Fibroblast of the conjunctiva (primary cell): ENCODE results near the gene TANK.

Experiments used
- DNase-seq: peaks from one replicate; pipeline ENCODE4 v3.0.0-alpha.2; 2010; ENCODE audit warnings: low read depth

TANK gene

DNA sequence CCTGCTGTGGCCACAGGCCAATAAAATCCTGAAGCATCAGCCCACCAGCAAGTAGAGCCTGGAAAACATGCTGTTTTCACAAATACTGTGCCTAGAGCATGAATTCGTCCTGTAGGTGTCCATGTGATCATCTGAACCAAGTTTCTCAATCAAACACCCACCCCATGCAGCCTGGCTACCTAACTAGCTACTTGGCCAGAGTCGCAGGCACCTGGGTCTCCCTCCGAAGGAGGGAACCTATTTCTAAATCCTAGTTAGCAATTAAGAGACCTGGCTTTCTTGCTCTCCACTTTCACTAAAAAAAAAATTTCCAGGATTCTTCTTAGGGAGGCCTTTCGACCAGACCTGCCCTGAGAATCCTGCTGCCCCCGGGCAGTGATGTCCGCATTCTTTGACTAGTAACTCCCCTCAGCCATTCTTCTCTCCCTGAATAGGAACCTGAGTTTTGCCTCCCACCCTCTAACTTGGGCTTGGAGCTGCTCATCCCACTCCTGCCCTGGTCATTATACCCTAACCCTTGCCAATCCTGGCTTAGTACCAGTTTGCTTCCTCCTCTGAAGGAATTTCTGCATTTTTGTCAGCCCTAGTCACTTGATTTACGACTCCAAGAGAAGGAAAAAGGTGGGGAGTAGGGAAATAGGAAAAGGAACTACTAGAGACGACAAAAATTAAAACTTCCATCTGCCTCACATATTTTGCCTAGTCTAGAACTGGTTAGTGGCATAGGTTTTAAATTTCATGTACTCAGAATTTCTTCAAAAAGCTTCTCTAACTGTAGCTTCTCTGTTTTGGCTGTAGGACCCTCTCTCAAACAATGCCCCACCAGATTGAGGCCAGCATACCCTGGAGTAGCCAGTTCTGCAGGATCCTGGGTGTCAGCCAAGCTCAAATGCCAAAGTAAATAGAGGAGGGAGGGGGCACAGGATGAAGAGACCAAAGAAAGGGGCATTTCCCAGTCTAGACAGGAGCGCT, 25.4 kb upstream of the TANK start:
- DNase-seq, result no peak

DNA sequence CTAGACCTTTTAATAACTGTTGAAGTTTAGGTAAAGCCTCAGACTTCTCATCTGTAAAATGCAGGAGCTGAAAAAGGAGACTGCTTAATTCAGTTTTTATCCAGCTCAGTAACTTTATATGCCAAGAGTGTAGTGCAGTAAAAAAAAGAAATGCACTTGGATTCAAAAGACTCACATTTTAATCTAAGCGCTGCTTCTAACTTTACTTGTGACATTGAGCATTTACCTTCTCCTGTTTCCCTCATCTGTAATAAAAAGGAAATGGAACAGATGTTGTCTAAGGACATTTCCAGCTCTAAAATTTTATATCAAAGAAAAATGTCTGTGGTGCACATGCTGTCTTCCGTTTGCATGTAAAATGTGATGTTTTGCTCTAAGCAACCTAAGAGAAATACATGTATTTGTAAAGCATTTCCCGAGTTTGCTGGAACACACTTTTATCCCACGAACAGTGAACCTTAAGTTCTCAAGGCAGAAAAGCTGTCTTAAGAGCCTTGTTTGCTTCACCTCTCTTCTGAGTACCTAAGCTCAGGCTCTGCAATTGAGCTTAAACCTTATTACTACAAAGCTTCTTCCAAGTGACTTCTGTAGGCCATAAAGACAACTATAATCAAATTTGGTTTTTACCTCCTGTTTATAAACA, 24.2 kb upstream of the TANK start:
- no peak for DNase-seq

DNA sequence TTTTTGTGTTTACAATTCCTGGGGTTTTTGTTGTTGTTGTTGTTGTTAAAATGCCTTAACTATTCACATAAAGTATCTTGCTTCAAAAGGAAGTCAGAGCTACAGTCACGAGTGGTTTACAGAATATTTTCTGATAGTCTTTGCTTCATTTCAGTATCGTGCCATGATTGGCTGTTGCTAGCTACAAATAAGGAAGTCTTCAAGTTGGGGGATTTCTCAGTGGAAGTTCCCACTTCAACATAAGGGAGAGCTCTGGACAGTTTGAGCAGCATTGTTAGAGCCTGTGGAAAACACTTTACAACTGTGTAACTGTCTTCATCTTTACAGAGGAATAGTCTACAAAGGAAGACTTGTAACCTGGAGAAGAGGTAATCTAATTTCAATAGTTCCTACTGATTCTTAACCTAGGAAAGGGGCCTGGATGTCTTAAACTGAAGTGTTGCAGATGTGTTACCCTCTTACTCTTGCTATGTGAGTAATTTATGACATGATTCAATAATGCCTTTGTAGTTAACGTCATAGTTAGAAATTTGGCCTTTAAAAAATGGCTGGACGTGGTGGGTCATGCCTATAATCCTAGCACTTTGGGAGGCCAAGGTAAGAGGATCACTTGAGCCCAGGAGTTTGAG, 23.4 kb upstream of the TANK start:
- DNase-seq, result no peak

DNA sequence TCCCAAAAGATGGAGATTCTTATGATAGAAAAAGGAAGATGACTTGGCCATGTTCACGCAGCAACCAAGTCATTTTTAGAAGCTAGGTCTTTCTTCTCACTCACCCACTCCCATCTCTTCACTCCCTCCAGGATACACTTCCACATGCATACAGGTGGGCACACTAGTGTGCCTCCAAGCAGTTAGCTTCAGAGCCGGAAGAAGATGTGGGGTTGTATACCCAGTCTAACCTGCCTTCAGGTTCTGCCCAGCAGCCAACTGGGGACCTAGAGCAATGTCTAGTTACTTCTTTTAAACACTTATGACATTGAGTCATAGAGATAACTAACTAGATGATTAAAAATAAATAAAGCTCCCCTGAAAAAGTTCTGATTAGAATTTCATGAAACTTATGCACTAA, 21.8 kb upstream of the TANK start:
- no peak for DNase-seq

DNA sequence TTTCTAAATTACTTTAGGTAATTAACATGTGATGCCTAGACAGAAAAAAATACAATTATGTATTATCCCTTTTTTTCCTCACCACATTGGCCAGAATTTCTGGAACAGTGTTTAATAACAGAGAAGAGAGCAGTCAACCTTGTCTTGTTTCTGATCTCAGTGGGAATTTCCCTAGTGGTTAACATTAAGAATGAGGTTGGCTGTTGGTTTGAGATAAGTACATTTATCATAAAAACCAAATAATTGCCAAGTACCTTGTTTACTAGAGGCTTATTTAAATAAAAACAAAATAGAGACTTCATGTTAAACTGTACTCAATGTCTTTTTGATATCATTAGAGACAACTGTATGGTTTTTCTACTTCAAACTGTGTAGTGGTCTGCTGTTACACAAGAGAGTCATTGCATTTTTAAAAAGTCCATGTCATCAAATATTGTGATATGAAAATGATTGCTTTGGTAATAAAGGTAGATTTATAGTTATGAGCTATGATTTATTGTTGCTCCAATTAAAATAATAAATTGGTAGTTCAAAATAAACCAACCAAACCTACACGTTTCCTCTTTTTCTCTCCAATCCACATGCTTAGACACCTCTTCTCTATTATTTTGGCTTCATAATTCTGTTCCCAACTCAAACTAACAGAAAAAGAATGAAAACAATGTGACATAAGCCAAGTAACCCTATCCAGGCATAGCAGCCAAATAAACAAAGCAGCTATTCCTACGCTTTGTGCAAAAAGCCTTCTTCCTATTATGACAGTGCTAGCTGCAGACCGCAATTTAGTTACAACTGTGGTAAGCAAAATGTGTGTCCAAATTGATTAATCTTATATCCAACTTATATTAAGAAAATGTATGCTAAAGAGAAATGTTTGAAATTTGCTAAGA, 20.9 kb upstream of the TANK start:
- peak; percentile 47 for DNase-seq

DNA sequence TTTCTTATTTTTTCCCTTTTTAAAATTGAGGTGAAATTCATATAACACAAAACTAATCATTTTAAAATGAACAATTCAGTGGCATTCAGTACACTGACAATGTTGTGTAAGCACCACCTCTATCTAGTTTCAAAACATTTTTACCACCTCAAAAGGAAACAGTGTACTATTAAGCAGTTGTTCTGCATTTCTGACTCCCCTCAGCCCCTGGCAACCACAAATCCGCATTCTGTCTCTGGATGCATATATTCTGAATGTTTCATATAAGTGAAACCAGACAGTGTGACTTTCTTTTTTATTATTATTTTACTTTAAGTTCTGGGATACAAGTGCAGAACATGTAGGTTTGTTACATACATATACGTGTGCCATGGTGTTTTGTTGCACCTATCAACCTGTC, 19.2 kb upstream of the TANK start:
- DNase-seq, result no peak

DNA sequence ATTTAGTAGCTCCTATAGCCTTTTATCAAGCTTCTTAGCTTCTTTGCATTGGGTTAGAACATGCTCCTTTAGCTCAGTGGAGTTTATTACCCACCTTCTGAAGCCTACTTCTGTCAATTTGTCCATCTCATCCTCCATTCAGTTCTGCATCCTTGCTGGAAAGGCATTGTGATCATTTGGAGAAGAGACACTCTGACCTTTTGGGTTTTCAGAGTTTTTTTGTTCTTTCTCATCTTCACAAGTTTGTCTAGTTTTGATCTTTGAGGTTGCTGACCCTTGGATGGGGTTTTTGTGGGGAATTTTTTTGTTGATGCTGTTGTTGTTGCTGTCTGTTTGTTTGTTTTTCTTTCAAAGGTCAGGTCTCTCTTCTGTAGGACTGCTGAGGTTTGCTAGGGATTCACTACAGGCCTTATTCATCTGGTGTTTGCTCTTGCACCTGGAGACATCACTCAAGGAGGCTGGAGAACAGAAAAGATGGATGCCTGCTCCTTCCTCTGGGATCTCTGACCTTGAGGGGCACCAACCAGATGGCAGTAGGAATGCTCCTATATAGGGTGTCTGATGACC, 13.9 kb upstream of the TANK start:
- no peak for DNase-seq

DNA sequence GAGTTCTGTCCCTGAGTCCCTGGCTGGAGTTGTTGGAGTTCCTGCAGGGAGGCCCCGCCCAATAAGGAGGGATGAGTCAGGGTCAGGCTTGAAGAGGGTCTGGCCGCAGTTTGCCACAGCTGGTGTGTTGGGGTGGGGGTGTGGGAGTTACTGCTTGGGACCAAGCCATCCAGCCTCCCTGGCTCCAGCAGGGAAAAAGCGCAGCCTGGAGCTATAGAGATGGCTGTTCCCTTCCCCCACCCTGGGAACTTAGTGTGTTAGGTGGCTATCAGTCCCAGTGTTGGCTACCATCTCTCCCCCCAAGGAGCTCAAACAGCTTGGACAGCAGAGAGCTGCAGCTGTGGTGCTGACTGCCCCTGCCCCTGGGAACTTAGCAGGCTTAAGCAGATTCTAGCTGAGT, 13.2 kb upstream of the TANK start:
- no peak for DNase-seq

DNA sequence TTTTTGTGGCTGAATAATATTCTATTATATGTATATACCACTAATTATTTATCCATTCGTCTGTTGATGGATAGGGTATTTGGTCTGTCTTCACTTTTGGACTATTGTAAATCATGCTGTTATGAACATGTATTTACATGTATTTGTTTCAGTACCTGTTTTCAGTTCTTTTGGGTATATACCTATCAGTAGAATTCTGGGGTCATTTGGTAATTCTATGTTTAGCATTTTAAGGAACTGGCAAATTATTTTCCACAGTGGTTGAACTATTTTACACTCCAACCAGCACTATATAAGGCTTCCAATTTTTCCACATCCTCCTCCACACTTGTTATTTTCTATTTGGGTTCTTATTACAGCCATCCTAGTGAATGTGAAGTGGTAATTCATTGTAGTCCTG, 12.4 kb upstream of the TANK start:
- DNase-seq, result no peak

DNA sequence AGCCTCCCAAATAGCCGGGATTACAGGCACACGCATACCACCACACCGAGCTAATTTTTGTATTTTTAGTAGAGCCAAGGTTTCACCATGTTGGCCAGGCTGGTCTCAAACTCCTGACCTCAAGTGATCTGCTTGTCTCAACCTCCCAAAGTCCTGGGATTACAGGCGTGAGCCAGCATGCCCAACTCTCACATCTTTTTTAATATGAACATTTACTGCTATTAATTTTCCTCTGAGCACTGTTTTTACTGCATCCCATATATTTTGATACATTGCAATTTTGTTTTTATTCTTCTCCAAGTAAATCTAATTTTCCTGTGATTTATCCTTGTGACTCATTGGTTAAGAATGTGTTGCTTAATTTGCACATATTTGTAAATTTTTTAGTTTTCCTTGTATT, 9.5 kb upstream of the TANK start:
- no peak for DNase-seq

DNA sequence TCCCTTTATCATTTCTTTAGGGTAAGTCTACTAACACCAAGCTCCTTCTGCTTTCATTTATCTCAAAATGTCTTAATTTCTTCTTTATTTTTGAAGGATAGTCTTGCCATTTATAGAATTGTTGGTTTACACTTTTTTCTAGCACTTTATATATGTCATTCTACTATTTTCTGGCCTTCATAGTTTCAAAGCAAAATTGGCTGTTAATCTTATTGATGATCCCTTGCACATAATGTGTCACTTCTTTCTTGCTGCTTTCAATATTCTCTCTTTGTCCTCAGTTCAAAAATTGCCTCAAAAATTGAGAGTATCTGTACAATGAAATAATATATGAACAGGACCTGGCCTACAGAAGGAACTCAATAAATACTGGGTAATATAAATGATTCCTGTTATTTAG, 7.9 kb upstream of the TANK start:
- DNase-seq, result no peak

DNA sequence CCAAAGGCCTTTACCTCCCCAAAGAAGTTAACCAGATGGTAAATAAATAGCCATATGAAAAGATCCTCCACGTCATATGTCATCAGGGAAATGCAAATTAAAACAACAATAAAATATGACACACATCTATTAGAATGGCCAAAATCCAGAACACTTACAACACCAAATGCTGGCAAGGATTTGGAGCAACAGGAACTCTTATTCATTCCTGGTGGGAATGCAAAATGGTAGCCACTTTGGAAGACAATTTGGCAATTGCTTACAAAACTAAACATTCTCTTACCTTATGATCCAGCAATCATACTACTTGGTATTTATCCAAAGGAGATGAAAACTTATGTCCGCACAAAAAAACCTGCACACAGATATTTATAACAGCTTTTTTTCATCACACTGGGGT, 1.3 kb upstream of the TANK start:
- no peak for DNase-seq

DNA sequence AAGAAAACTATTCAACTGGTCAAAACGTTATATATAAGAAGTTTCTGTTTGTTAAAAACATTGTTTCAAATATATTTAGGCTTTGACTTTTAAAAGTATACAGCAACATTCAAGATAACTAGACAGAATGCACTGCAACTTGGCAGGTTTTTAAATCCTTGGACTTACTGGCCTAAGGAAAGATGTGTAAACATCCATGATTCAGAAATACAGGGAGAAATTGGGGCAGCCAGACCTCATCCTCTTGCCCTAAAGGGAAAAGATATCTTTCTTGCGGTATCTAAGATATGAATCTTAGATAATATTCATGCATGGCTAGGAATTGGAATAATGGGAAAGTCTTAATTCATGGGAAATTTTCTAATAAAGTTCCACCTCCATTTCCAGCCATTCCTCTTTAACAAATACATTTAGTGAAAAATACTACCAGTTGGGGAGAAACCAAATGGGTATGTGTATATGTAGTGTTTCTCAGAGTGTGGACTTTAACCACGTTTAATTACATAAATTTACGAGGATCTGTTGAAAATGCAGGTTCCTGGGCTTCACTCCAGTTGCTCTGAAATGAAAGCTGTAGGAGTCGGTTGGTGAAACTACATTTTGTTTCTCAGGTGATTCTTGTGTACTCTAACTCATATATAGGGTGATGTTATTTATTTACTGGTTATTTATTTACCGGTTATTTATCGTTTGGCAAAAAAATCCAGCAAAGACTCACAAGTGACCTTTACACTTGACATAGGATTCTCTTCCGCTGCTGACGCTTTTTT, 587 bp upstream of the TANK start:
- DNase-seq, result no peak

DNA sequence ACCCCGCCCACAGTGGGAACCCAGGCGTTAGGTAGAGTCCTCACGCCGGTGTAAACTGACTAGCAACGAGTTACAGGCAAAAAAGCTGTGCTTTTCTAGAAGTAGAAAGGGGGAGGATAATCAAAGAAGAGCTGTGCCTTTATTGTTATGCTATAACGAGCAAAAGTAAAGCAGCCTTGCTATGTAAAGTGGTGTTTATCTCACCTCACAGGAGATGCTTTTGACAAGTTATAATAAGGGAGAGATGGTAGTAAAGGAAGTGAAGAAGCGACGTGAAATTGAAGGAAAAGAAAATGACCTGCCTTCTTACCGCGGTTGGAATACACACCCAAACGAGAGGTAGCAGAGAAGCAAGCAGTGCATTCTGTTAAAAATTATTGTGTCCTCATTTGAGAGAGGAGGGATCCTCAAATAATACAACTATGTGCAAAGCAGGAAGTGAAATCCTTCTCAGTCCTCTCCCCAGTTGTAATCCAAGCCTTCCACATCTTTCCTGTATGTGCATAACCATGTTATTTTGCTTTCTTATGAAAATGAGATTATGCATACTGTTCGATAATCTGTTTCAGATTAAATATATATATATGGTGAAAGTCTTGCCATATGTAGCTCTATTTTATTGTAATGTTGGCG, 962 bp downstream of the TANK start:
- no peak for DNase-seq

DNA sequence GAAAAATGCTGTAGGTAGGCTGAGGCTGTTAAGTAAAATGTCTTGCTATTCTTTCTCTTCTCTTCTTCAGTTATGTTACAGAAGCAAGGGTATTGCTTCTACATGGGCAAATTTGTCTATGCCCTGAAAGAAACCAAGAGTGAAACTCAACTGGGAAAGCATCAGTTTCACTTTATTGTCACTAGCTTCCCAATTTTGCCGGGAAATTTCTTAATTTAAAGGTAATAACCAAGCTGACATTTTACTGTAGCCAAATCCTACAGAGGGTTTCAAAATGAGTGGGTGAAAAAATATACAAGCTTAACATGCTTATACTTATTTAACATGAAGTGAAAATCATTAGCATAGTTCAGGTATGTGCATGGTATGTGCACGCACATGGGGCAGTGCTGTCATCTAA, 3.2 kb downstream of the TANK start:
- DNase-seq, result no peak

DNA sequence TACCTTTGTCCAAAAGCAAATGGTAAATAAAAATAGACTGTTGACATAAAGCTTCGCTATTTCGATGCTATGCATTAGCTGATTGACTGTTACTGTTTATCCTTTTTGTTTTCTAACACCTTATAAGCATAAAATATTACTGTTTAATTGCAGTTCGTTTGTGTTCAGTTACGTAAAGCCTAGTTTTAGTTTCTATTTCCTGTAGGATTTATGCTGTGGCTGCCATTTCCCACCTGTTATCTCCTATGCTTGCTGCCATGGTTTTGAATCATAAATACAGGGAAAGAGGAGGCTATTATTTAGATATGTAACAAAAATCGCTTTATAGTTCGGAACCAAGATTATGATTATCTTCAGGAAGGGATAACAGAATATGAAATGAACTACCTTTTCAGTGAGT, 3.9 kb downstream of the TANK start:
- no peak for DNase-seq

DNA sequence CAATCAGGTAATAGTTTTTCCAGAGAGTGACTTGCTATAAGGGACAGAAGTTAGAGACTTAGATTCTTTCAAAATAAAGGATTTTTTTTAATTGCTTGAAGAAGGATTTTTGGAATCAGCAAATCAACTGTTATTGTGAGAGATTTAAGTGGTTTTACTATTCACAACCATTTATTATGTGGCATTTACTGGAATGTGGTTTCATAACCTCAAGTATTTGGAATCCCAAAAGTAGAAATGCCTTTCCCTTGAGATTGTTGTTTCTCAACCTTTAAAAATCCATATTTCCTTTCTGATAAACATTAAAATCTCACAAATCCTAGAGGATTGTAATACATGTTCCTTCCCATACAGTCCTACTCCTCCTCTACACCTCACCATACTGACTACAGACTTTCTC, 5.0 kb downstream of the TANK start:
- no peak for DNase-seq

DNA sequence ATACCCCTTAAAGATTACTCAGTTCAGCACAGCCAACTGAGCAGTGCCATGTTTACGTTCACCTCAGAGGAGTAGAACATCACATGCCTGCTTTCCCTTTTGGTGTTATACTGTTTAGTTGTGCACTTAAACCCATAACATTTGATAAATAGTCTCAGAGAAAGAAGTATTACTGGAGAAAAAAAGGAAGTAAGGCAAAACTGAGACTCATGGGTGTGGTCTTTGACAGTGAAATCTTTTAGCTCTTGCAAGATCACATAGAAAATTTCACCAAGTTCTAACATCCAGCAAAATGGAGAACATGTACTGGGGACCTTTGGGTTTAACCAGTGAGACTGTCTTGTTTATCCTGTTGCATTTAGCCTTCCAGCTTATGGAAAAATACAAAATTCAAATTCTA, 5.6 kb downstream of the TANK start:
- no peak for DNase-seq

DNA sequence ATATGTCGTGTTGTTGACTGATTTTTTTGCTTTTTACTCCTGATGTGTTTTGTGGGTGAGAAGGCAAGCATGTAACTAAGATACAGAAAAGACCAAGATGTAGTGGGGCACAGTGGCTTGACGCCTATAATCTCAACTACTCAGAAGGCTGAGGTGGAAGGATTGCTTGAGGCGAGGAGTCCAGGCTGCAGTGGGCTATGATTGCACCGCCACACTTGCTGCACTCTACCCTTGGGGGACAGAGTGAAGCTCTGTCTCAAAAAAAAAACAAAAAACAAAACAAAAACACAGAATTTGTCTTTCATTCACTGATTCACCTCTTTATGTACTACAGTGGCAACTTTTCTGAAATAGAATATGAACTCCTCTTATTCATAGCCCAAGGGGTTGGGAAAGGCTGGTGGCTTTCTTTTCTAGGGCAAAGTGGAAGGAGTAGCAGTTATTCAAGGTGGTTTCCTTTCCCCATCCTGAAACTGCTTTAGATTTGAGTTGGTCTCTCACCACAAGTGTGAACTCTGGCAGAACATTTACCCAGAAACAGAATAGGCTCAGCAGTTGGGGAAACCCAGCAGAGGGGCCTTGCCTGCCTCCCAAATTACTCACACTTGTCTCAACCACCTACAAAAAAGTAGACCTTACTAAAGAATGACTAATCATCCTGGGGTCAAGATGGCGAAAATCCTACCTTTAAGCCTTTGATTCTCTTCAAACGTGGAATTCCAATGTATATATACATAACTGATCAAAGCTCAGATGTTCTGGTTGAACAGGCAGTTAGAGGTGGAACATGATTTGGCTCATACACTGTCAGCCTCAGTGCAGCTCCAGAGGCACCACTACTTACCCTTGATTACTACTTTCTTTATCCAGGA, 6.5 kb downstream of the TANK start:
- DNase-seq, result no peak

DNA sequence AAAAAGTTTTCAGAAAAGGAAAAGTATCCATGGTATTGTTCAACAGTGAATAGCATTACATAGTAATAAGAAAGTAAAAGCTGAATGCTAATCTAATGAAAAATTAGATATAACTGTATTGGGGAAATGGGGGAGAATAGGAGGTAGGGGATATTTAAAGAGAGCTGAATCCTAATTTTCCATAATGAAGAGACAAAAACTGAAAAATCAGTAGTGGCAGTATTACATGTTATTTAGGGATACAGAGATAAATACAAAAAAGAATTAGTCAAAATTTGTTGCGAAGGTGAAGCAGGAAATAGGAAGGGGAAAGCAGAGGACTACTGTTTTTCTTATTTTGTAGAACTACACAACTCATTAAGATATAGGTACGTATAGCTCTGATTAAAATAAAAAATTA, 9.1 kb downstream of the TANK start:
- no peak for DNase-seq
